Natural killer cell (primary cell): ENCODE results near the gene CDK16. TPM values are rescaled to one million over a fixed set of nuclear protein-coding genes. Genes with fewer than 3 reads are reported as not detected.

ENCODE experiments used
- ATAC-seq, 3 donors: fragments of 150-1000 bp in 2 of 3; fragments of 200-7000 bp in 1 of 3; cut with Tn5 transposase; 1 replicate in 1 of 3; 2 replicates in 2 of 3; pipeline ENCODE4 v1.10.0; 2021; ENCODE audit warnings: mild to moderate bottlenecking in 2 of 3, moderate library complexity in 2 of 3
- DNase-seq, 2 donors: peaks; one replicate each; pipeline versions ENCODE4 v3.0.0 to v3.0.0-alpha.2; 2013 to 2021; ENCODE audit warnings: mixed read lengths in 1 of 2
- H3K27ac ChIP-seq: one replicate; pipeline ENCODE4 v1.5.1; 2013; ENCODE audit warnings: mild to moderate bottlenecking, low read length
- H3K27me3 ChIP-seq: one replicate; pipeline ENCODE4 v1.6.1; 2013; ENCODE audit warnings: low read length; ENCODE audit not compliant: control insufficient read depth, insufficient read depth
- H3K36me3 ChIP-seq: one replicate; pipeline ENCODE4 v1.6.1; 2013; ENCODE audit warnings: low read length; ENCODE audit not compliant: control insufficient read depth, insufficient read depth
- H3K4me1 ChIP-seq: one replicate; pipeline ENCODE4 v1.6.1; 2013; ENCODE audit warnings: low read length; ENCODE audit not compliant: control insufficient read depth, insufficient read depth
- H3K4me3 ChIP-seq: one replicate; pipeline ENCODE4 v1.5.1; 2013; ENCODE audit warnings: low read length
- H3K9me3 ChIP-seq: one replicate; pipeline ENCODE4 v1.6.1; 2013; ENCODE audit warnings: low read length; ENCODE audit not compliant: control insufficient read depth, insufficient read depth
- H3K27ac Mint-ChIP-seq, 2 donors: one replicate each; pipeline ENCODE4 v1.8.0; 2022; ENCODE audit warnings: mild to moderate bottlenecking in 2 of 2, mixed read lengths in 2 of 2, moderate library complexity in 1 of 2
- H3K27me3 Mint-ChIP-seq, 2 donors: one replicate each; pipeline ENCODE4 v1.8.0; 2022; ENCODE audit warnings: low read depth in 2 of 2, mixed read lengths in 2 of 2
- H3K36me3 Mint-ChIP-seq: one replicate; pipeline ENCODE4 v1.8.0; 2022; ENCODE audit warnings: mixed read lengths
- H3K4me1 Mint-ChIP-seq, 2 donors: one replicate each; pipeline ENCODE4 v1.8.0; 2022; ENCODE audit warnings: mixed read lengths in 2 of 2
- H3K4me3 Mint-ChIP-seq: one replicate; pipeline ENCODE4 v1.8.0; 2022; ENCODE audit warnings: mild to moderate bottlenecking, moderate library complexity, mixed read lengths
- H3K9me3 Mint-ChIP-seq, 2 donors: one replicate each; pipeline ENCODE4 v1.8.0; 2022; ENCODE audit warnings: mixed read lengths in 2 of 2
- CTCF ChIP-seq: fragments of 200-600 bp; IDR thresholded peaks from one replicate; pipeline ENCODE4 v1.8.0; 2022; ENCODE audit warnings: antibody characterized with exemption
- WGBS: methylation state at CpG from one replicate; pipeline ENCODE4 v1.1.7; 2013; ENCODE audit warnings: missing lambda C conversion rate; ENCODE audit not compliant: insufficient coverage; 5-methylcytosine and 5-hydroxymethylcytosine counted together
- intact Hi-C: fragments of 100-400 bp; cut with micrococcal nuclease; formaldehyde crosslinking; loops from one replicate; pipeline ENCODE4 v1.14.2; 2022
- total RNA-seq, 4 donors: library from RNA; stranded (reverse); fragments of 120-200 nt in 1 of 4; gene quantifications; one replicate each; pipeline versions ENCODE4 v1.2.3 to v1.2.4, GENCODE V29; 2013 to 2022

The CDK16 gene
- total RNA-seq, 3 donors from 2014 or later (not counting 1 experiment from before 2014, with no cell fraction given) = 112 to 140 (median 126) TPM

- H3K9me3 ChIP-seq = no peaks in the 10 kb centered on the region
- peaks cover 10% of the 10 kb centered on the region for H3K36me3 Mint-ChIP-seq
- H3K4me3 Mint-ChIP-seq = no peak overlapping the region
- H3K27me3 ChIP-seq = no peaks in the 10 kb centered on the region
- TF ChIP-seq CTCF = no peak
- H3K27me3 Mint-ChIP-seq = no peaks in the 10 kb centered on the region
- peaks cover 0 to 5% of the 10 kb centered on the region in 2 donors for H3K4me1 Mint-ChIP-seq
- DNase-seq = no peak
- ATAC-seq = no peak
- H3K27ac ChIP-seq = no peak overlapping the region
- intact Hi-C loops = no loop called here
- H3K27ac Mint-ChIP-seq = no peak overlapping the region
- no peak overlapping the region for H3K4me3 ChIP-seq
- H3K36me3 ChIP-seq = peaks cover 51% of the 10 kb centered on the region
- no peaks in the 10 kb centered on the region for H3K9me3 Mint-ChIP-seq
- 97% methylated on average over 16 of the region's 18 CpGs for WGBS
- no peaks in the 10 kb centered on the region for H3K4me1 ChIP-seq
Measured at GRCh38 chrX:47241201-47242011, 22.9 kb downstream of the CDK16 start.

- intact Hi-C loops = no loop called here
- no peaks in the 10 kb centered on the region for H3K4me1 ChIP-seq
- DNase-seq (no peak), ATAC-seq (no peak)
- Mint-ChIP-seq H3K4me1 (peaks cover 0 to 5% of the 10 kb centered on the region in 2 donors), H3K36me3 (peaks cover 10% of the 10 kb centered on the region), H3K9me3 (no peaks in the 10 kb centered on the region), H3K27ac (no peak overlapping the region), H3K4me3 (no peak overlapping the region), H3K27me3 (no peaks in the 10 kb centered on the region)
- no peak overlapping the region for H3K27ac ChIP-seq
- 100% methylated on average over 5 of the region's 10 CpGs for WGBS
- no peak for TF ChIP-seq CTCF
- no peaks in the 10 kb centered on the region for H3K27me3 ChIP-seq
- H3K9me3 ChIP-seq = no peaks in the 10 kb centered on the region
- peaks cover 55% of the 10 kb centered on the region for H3K36me3 ChIP-seq
- H3K4me3 ChIP-seq = no peak overlapping the region
Measured at GRCh38 chrX:47242321-47242720, 23.8 kb downstream of the CDK16 start.

DNA sequence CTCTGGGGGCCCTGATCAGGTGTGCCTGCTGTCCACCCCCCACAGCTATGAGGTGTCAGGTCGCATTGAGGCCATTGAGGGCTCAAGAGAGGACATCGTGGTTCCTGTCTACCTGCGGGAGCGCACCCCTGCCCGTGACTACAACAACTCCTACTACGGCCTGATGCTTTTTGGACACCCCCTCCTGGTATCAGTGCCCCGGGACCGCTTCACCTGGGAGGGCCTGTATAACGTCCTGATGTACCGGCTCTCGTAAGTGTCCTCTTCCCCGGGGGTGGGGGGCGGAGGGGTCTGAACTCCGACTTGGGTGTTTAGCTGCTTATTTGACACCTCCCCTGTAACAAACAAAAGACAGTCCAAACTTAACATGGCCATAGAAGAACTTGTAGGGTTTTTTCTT is 24.9 kb downstream of the CDK16 start:
- no peak for DNase-seq
- WGBS = 100% methylated on average over 7 of the region's 14 CpGs
- no peak for TF ChIP-seq CTCF
- Mint-ChIP-seq H3K4me3 (no peak overlapping the region), H3K27me3 (no peaks in the 10 kb centered on the region), H3K36me3 (peaks cover 10% of the 10 kb centered on the region), H3K4me1 (peaks cover 0 to 5% of the 10 kb centered on the region in 2 donors), H3K27ac (no peak overlapping the region), H3K9me3 (no peaks in the 10 kb centered on the region)
- Histone ChIP-seq H3K9me3 (no peaks in the 10 kb centered on the region), H3K4me1 (no peaks in the 10 kb centered on the region), H3K27me3 (no peaks in the 10 kb centered on the region), H3K4me3 (no peak overlapping the region), H3K36me3 (peaks cover 56% of the 10 kb centered on the region), H3K27ac (no peak overlapping the region)
- no peak for ATAC-seq
- intact Hi-C loops = no loop called here

GRCh38 chrX:47244676-47245075 is 26.2 kb downstream of the CDK16 start:
- intact Hi-C loops = no loop called here
- over 99% methylated on average over 12 of the region's 16 CpGs for WGBS

More at GRCh38 chrX:47244676-47245075, 26.2 kb downstream of the CDK16 start:
- Mint-ChIP-seq H3K36me3 (peaks cover 10% of the 10 kb centered on the region), H3K4me1 (peaks cover 0 to under 1% of the 10 kb centered on the region in 2 donors), H3K27me3 (no peaks in the 10 kb centered on the region), H3K27ac (no peak overlapping the region), H3K9me3 (no peaks in the 10 kb centered on the region), H3K4me3 (no peak overlapping the region)
- Histone ChIP-seq H3K4me1 (no peaks in the 10 kb centered on the region), H3K27ac (no peak overlapping the region), H3K4me3 (no peak overlapping the region), H3K27me3 (no peaks in the 10 kb centered on the region), H3K9me3 (no peaks in the 10 kb centered on the region), H3K36me3 (peaks cover 56% of the 10 kb centered on the region)
- TF ChIP-seq CTCF = no peak
- no peak for ATAC-seq
- no peak for DNase-seq
